ENCODE data around the gene CACNA1D.
A peak's percentile ranks its signal among the peaks of the same experiment; 100 is the strongest.

The CACNA1D gene

GRCh38 chr3:53671961-53672299 is 177.5 kb downstream of the CACNA1D start:
- Mint-ChIP-seq H3K4me3 (no peak overlapping the region), H3K4me1 (peaks cover 78% of the 10 kb centered on the region), H3K9me3 (no peaks in the 10 kb centered on the region), H3K27me3 (ENCODE audit: low read depth) (peaks cover 6% of the 10 kb centered on the region), H3K27ac (peak overlapping the region; percentile 88 to 97 (median 94)), H3K36me3 (ENCODE audit: low read depth) (no peaks in the 10 kb centered on the region)
- TF ChIP-seq CTCF (IDR thresholded peaks at IDR 0.05; ENCODE audit: unreplicated experiment in 3 of 3), result no peak

- TF ChIP-seq CTCF (IDR thresholded peaks at IDR 0.05; ENCODE audit: unreplicated experiment in 3 of 3), result no peak
- H3K4me3 Mint-ChIP-seq, result peak overlapping the region in 2 of 3 experiments; percentile 1 to 11
- peaks cover 3% of the 10 kb centered on the region for H3K27me3 Mint-ChIP-seq (ENCODE audit: low read depth)
- H3K4me1 Mint-ChIP-seq, result peaks cover 73% of the 10 kb centered on the region
- H3K27ac Mint-ChIP-seq, result peak overlapping the region; percentile 88 to 97 (median 94)
- no peaks in the 10 kb centered on the region for H3K9me3 Mint-ChIP-seq
- H3K36me3 Mint-ChIP-seq (ENCODE audit: low read depth), result no peaks in the 10 kb centered on the region
These were observed 178.6 kb downstream of the CACNA1D start for GRCh38 chr3:53672981-53673380.

- Mint-ChIP-seq H3K27ac (peak overlapping the region; percentile 88 to 97 (median 94)), H3K27me3 (ENCODE audit: low read depth) (peaks cover 2% of the 10 kb centered on the region), H3K4me3 (peak overlapping the region in 2 of 3 experiments; percentile 17 to 47), H3K9me3 (no peaks in the 10 kb centered on the region), H3K36me3 (ENCODE audit: low read depth) (no peaks in the 10 kb centered on the region), H3K4me1 (peaks cover 71% of the 10 kb centered on the region)
- no peak for TF ChIP-seq CTCF (IDR thresholded peaks at IDR 0.05; ENCODE audit: unreplicated experiment in 3 of 3)
These were observed 179.4 kb downstream of the CACNA1D start for GRCh38 chr3:53673722-53674350.

- Mint-ChIP-seq H3K27me3 (ENCODE audit: low read depth) (no peaks in the 10 kb centered on the region), H3K9me3 (no peaks in the 10 kb centered on the region), H3K4me1 (peaks cover 67% of the 10 kb centered on the region), H3K27ac (peak overlapping the region; percentile 88 to 97 (median 94)), H3K36me3 (ENCODE audit: low read depth) (no peaks in the 10 kb centered on the region), H3K4me3 (peak overlapping the region in 1 of 3 experiments; percentile 62)
- no peak for TF ChIP-seq CTCF (IDR thresholded peaks at IDR 0.05; ENCODE audit: unreplicated experiment in 3 of 3)
These were observed 180.2 kb downstream of the CACNA1D start for GRCh38 chr3:53674582-53674981.

GRCh38 chr3:53675022-53675697 is 180.7 kb downstream of the CACNA1D start:
- TF ChIP-seq CTCF (IDR thresholded peaks at IDR 0.05; ENCODE audit: unreplicated experiment in 3 of 3), result no peak
- Mint-ChIP-seq H3K27me3 (ENCODE audit: low read depth) (no peaks in the 10 kb centered on the region), H3K4me1 (peaks cover 69% of the 10 kb centered on the region), H3K9me3 (no peaks in the 10 kb centered on the region), H3K27ac (peak overlapping the region; percentile 88 to 97 (median 94)), H3K4me3 (peak overlapping the region in 1 of 3 experiments; percentile 62), H3K36me3 (ENCODE audit: low read depth) (no peaks in the 10 kb centered on the region)

- no peak overlapping the region for H3K4me3 Mint-ChIP-seq
- H3K9me3 Mint-ChIP-seq, result no peaks in the 10 kb centered on the region
- peak overlapping the region; percentile 35 to 97 (median 94) for H3K27ac Mint-ChIP-seq
- no peaks in the 10 kb centered on the region for H3K27me3 Mint-ChIP-seq (ENCODE audit: low read depth)
- TF ChIP-seq CTCF (IDR thresholded peaks at IDR 0.05; ENCODE audit: unreplicated experiment in 3 of 3), result no peak
- peaks cover 69% of the 10 kb centered on the region for H3K4me1 Mint-ChIP-seq
- H3K36me3 Mint-ChIP-seq (ENCODE audit: low read depth), result no peaks in the 10 kb centered on the region
These were observed 181.5 kb downstream of the CACNA1D start for GRCh38 chr3:53675942-53676341.
